GM06990 (cell line): ENCODE data around the gene PDE6C.

Experiments used
- DNase-seq: peaks from one replicate; pipeline ENCODE4 v3.0.0-alpha.2; 2011; ENCODE audit not compliant: insufficient read length; ENCODE audit errors: extremely low read depth
- H3K27me3 ChIP-seq: replicated peaks from 2 replicates; pipeline ENCODE4 v1.6.0; 2011; ENCODE audit warnings: low read length; ENCODE audit not compliant: control insufficient read depth, insufficient read depth
- H3K36me3 ChIP-seq: 2 replicates; pipeline ENCODE4 v1.5.1; 2011; ENCODE audit warnings: low read length; ENCODE audit not compliant: control insufficient read depth, insufficient read depth
- H3K4me3 ChIP-seq: replicated peaks from 2 replicates; pipeline ENCODE4 v1.5.1; 2011; ENCODE audit warnings: low read depth, mild to moderate bottlenecking, control low read depth, low read length
- CTCF ChIP-seq: IDR thresholded peaks from 2 replicates; pipeline ENCODE4 v1.5.1; 2011; ENCODE audit warnings: low read length, control low read depth, mild to moderate bottlenecking, inconsistent platforms; ENCODE audit not compliant: insufficient read depth, poor library complexity, severe bottlenecking

Gene PDE6C

DNA sequence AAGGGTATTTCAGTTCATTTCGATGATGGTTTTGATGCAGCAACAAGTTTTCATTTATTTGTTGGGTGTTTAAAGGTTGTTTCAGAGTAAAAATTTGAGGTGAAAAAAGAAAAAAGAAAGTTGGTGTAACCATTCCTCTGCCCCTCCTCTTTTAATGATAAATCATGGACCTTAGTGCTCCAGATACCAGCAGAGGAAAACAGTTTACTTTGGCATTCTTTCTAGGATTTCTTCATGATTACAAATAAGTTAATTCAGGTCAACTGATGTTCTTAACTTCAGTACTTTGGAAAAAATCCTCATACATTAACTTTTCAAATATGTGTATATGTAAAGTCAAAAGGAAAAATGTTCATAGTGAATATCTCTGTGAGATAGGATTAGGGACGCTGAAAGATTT, 9.3 kb upstream of the PDE6C start:
- no peak overlapping the region for H3K4me3 ChIP-seq
- no peak for DNase-seq
- no peaks in the 10 kb centered on the region for H3K36me3 ChIP-seq
- no peaks in the 10 kb centered on the region for H3K27me3 ChIP-seq
- no peak for TF ChIP-seq CTCF

DNA sequence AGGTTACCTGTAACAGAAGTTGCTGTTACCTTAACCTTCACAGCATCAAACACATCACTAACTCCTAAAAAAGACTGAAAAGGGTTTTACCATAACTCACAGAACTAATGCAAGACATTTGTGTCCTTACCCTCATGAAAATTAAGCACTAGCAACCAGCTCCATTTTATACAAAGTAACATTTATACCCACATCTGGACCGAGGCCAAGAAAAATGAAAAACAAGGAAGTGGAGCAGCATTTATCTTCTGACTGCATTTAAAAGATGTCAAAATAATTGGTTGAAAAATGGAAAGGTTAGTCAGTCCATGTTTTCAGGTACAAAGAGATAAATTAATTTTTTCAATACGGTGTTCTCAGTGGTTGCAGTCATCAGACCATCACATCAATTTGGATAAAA, 8.2 kb upstream of the PDE6C start:
- no peak overlapping the region for H3K4me3 ChIP-seq
- no peaks in the 10 kb centered on the region for H3K36me3 ChIP-seq
- DNase-seq, result no peak
- H3K27me3 ChIP-seq, result no peaks in the 10 kb centered on the region
- TF ChIP-seq CTCF, result no peak

DNA sequence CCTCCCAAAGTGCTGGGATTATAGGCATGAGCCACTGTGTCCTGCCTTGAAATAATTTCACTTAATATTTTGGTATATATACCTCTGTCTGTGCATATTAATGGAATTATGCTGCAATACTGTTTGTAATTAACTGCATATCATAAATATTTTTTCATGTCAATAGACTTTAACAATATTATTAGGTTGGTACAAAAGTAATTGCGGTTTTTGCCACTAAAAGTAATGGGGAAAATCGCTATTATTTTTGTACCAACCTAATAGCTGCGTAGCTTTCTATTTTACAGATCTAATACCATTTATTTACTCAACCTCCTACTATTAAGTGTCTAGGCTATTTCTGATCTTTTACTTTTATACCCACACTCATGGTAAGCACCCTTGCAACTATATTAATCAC, 3.9 kb upstream of the PDE6C start:
- no peak for TF ChIP-seq CTCF
- no peaks in the 10 kb centered on the region for H3K27me3 ChIP-seq
- no peak for DNase-seq
- H3K4me3 ChIP-seq, result no peak overlapping the region
- H3K36me3 ChIP-seq, result no peaks in the 10 kb centered on the region

- no peak for DNase-seq
- Histone ChIP-seq H3K27me3 (no peaks in the 10 kb centered on the region), H3K4me3 (no peak overlapping the region), H3K36me3 (no peaks in the 10 kb centered on the region)
- TF ChIP-seq CTCF, result no peak
Observed at GRCh38 chr10:93613126-93613525, 789 bp downstream of the PDE6C start.

DNA sequence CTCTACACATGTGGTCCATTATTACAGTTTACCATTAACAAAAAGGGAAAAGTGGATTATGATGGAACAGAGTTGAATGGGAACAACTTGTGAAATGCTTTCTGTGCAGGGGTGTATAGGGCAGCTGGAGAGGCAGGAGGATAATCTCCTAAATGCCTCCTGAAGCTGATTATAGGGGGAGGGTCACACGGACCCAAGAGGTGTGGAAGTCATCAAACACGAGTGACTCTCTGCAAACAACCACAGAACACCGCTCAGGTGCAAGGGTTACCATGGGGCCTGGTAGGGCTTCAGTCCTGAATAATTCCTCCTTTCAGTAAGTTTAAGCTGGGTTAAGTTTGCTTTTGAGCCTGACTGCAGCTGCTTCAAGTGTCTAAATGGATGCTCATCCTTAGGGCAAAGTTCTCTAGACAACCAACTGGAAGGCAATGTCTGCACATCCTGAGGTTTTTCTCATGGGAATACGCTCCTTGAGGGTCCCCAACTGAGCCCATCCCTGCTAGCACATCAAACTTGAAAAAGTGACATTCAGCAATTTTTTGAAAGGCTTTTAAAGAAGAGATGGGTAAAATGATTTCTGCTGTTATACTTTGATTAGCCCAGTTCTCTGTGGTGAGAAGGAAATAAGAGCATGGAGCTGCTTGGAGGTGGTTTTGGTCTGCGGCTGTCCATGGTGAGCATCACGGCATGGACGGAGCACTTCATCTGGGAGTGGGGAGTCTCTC, 1.9 kb downstream of the PDE6C start:
- TF ChIP-seq CTCF, result no peak
- no peak for DNase-seq
- Histone ChIP-seq H3K4me3 (no peak overlapping the region), H3K36me3 (no peaks in the 10 kb centered on the region), H3K27me3 (no peaks in the 10 kb centered on the region)
